PC-9 (cell line): Measurements from ENCODE around the gene CTCF.

Experiments used
- EZH2 ChIP-seq: fragments of 200-600 bp; sonication (generic); IDR thresholded peaks from 2 replicates; pipeline ENCODE4 v1.8.0; 2017; ENCODE audit warnings: antibody characterized with exemption, low read depth
- TF ChIP-seq, protein P1 (sequence below): fragments of 200-600 bp; sonication (generic); conservative IDR thresholded peaks from 2 replicates; pipeline ENCODE4 v1.6.1; 2017; ENCODE audit warnings: mixed run types, antibody characterized with exemption, mild to moderate bottlenecking, moderate library complexity

DNA sequence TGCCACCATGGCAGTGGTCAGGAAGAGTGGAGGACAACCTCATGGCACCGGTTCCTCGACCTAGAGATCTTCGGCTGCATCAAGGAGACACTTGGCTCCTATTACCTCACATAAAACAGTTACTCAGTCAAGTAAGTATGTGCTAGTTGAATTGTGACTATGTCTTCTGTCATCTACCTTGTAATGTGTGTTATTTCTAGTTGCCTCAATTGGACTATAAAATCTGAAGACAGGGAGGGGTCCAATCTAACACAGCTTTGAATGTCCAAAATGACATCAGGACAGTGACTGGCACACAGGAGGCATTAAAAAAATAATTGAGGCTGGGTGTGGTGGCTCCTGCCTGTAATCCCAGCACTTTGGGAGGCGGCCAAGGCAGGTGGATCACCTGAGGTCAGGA is 121.4 kb downstream of the CTCF start:
- TF ChIP-seq, protein P1, sequence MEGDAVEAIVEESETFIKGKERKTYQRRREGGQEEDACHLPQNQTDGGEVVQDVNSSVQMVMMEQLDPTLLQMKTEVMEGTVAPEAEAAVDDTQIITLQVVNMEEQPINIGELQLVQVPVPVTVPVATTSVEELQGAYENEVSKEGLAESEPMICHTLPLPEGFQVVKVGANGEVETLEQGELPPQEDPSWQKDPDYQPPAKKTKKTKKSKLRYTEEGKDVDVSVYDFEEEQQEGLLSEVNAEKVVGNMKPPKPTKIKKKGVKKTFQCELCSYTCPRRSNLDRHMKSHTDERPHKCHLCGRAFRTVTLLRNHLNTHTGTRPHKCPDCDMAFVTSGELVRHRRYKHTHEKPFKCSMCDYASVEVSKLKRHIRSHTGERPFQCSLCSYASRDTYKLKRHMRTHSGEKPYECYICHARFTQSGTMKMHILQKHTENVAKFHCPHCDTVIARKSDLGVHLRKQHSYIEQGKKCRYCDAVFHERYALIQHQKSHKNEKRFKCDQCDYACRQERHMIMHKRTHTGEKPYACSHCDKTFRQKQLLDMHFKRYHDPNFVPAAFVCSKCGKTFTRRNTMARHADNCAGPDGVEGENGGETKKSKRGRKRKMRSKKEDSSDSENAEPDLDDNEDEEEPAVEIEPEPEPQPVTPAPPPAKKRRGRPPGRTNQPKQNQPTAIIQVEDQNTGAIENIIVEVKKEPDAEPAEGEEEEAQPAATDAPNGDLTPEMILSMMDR: no peak
- no peak for TF ChIP-seq EZH2
